GM12891 (cell line): ENCODE results near the gene ZC3H13.

ENCODE experiments used
- DNase-seq: peaks from one replicate; pipeline ENCODE4 v3.0.0; 2011; ENCODE audit warnings: low spot score; ENCODE audit not compliant: insufficient read length
- FAIRE-seq: peaks from 2 replicates; lab custom pipeline; 2011; peaks lifted over from hg19 to GRCh38; lab: Jason Lieb, UNC
- PAX5 ChIP-seq: IDR thresholded peaks from 2 replicates; pipeline ENCODE4 v1.6.1; 2011; ENCODE audit warnings: low read length, moderate library complexity, mild to moderate bottlenecking; ENCODE audit not compliant: insufficient read depth, severe bottlenecking
- POLR2A ChIP-seq: IDR thresholded peaks from 2 replicates; pipeline ENCODE4 v1.6.1; 2011; ENCODE audit warnings: low read depth, low read length, control low read depth
- POLR2AphosphoS5 ChIP-seq: IDR thresholded peaks from 2 replicates; pipeline ENCODE4 v1.6.1; 2011; ENCODE audit warnings: low read depth, low read length, control low read depth
- POU2F2 ChIP-seq: IDR thresholded peaks from 2 replicates; pipeline ENCODE4 v1.6.1; 2011; ENCODE audit warnings: low read depth, mild to moderate bottlenecking, control low read depth, low read length, moderate library complexity
- SPI1 ChIP-seq: IDR thresholded peaks from 2 replicates; pipeline ENCODE4 v1.6.1; 2011; ENCODE audit warnings: low read depth, low read length, control low read depth
- TAF1 ChIP-seq: IDR thresholded peaks from 2 replicates; pipeline ENCODE4 v1.6.1; 2011; ENCODE audit warnings: low read depth, low read length, control low read depth

Gene ZC3H13

DNA sequence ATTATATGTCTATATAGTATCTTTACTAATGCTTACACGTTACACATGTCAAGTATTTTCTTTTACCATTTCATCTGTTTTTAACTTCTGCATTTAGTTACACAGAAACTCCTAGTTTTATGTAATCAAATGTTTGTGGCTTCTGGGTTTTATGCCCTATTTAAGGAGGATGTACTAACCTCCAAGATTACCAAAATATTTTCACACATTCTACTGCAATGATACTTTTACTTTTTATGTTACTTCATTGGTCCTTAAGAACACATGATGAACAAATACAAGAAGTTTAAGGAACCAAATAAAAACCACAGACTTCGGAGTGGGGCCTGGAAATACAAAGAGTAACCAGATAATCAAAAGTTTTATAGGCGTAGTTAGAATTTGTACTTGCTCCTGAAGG, 37.2 kb downstream of the ZC3H13 start:
- TF ChIP-seq POLR2A (no peak), PAX5 (no peak), POU2F2 (no peak), SPI1 (no peak), TAF1 (no peak), POLR2AphosphoS5 (no peak)
- FAIRE-seq (no peak), DNase-seq (no peak)

DNA sequence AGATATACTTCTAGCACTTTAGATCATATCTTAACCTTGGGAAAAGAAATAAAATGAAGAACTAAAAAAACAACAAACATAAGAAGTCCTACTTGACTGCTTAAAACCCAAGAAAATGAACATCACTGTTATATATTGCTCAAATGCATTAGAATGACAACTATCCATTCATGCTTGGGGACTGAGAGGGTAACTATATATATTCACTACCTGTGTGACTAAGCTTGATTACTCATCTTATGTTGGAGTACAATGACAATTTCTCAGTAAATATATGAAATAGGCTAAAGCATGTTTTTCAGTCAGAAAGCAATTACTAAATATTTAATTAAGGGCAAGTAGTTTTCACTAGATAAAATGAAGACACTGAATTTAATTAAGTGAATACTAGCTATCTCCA, 40.1 kb downstream of the ZC3H13 start:
- FAIRE-seq (no peak), DNase-seq (no peak)
- no peak for TF ChIP-seq SPI1
- TF ChIP-seq POU2F2: no peak
- no peak for TF ChIP-seq TAF1
- no peak for TF ChIP-seq POLR2AphosphoS5
- no peak for TF ChIP-seq POLR2A
- no peak for TF ChIP-seq PAX5

DNA sequence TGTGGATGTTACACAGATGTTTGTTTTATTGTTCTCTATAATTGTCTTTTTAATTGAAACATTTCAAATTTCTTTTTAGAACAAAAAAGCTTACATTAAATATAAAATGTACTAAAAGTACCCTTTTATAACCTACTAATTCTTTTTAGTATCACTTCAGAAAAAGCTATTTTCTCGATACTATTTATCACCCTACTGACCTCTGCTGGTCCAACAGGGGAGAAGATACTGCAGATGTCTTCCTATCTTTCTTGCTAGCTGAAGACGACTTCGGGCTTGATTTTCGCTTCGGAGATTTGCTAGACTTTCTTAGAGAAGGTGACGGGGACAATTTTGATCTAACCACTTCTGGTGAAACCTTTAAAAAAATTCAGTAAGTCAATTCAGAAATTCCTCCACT, 42.4 kb downstream of the ZC3H13 start:
- FAIRE-seq (no peak), DNase-seq (no peak)
- TF ChIP-seq PAX5 (no peak), SPI1 (no peak), POU2F2 (no peak), POLR2A (no peak), POLR2AphosphoS5 (no peak), TAF1 (no peak)

DNA sequence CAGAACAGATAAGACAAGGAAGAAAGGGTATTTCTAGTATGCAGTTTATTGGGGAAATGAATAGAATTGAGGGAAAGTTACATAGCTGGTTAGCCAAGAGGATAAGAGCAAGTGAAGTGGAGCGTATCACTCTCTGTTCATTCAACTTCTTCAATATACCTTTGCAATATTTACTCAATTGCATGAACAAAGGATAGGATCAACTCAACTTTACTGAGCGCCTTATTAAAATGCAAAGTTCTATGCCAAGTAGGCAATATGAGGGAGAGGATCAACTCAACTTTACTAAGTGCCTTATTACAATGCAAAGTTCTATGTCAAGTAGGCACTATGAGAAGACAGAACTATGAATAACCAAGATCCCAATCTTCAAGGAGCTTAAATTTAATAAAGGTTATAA, 43.9 kb downstream of the ZC3H13 start:
- FAIRE-seq: peak; percentile 5
- TF ChIP-seq TAF1 (no peak), POLR2AphosphoS5 (no peak), PAX5 (no peak), POLR2A (no peak), SPI1 (no peak), POU2F2 (no peak)
- DNase-seq: no peak

DNA sequence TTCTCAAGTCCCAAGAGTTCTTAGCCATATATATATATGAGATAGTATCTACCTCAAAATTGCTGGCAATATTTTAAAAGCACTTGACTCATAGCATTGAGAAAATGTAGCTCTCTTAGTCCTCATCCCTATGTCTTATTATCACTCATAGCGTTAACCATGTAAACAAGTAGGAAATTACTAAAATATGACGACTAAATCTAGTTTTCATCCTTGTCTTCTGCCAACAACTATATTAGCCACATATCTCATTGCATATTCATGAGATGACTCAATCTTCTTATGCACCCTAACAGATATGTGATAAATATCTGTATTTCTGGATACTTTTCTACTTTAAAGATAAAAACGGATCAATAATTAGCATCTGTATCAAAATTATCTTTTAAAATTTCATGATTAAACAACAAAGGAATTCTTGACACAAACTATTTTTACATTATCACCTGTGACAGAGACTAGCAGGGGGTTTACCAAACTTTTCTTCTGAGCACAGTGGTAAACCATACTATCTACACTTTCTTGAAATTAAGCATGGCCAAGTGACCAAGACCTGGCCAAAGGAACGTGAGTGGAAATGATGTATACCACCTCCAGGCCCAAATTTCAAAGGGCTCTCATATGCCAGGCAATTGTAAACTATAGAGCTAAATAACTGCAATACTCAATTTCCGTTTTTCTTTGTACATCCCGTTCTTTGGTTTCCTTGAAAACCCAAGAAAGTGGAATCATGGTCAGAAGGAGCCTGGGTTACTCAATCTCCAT, 45.7 kb downstream of the ZC3H13 start:
- FAIRE-seq: no peak
- DNase-seq: no peak
- TF ChIP-seq PAX5: no peak
- no peak for TF ChIP-seq POLR2A
- no peak for TF ChIP-seq SPI1
- TF ChIP-seq TAF1: no peak
- no peak for TF ChIP-seq POU2F2
- no peak for TF ChIP-seq POLR2AphosphoS5

DNA sequence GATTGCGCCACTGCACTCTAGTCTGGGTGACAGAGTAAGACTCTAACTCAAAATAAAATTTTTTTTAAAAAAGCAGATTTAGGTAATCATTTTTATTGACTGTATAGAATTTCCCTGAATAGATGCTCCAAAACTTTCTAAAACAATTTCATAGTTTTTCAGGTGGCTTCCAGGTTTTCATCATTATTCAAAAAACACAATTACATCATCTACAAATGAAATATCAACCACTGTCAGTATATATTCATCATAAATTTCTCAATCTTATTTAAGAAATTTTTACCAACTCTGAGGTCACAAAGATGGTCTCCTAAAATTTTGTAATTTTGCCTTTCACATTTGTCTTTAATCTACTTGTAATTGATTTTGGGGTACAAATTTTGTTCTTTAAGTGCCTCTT, 48.1 kb downstream of the ZC3H13 start:
- no peak for DNase-seq
- TF ChIP-seq PAX5: no peak
- no peak for TF ChIP-seq POLR2AphosphoS5
- TF ChIP-seq POLR2A: no peak
- TF ChIP-seq TAF1: no peak
- TF ChIP-seq SPI1: no peak
- TF ChIP-seq POU2F2: no peak
- FAIRE-seq: no peak

DNA sequence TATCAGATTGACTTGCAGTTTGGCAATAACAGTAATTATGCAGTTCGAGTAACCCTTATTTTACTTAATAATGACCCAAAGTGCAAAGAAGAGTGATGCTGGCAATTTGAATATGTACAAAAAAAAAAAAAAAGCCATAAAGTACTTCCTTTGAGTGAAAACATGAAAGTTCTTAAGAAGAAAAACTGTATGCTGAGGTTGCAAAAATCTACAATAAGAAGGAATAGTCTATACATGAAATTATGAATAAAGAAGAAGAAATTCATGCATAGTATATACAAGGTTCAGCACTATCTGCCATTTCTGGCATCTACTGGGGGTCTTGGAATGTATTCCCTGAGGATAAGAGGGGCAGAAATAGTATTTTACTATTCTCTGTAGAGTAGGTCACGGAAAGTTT, 55.9 kb downstream of the ZC3H13 start:
- no peak for TF ChIP-seq POLR2AphosphoS5
- TF ChIP-seq SPI1: no peak
- no peak for TF ChIP-seq POLR2A
- no peak for TF ChIP-seq POU2F2
- no peak for TF ChIP-seq PAX5
- TF ChIP-seq TAF1: no peak
- DNase-seq: no peak
- no peak for FAIRE-seq

DNA sequence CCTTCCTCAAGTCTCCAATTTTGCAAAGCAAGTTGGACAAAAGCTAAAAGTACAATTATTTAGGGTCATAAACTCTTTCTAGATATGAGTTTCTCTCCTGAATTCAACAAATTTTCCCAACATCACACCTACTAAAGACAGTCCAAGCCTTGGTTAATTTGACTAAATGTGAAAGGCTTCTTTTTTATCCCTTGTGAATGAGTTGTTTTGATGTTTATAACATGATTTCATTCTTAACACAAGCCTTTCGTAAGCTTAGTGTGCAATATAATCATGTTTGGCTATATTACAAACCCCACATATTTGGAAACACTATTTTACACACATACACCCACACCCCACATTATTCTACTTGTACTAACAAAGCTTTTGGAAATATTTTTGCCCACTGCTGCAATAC, 57.3 kb downstream of the ZC3H13 start:
- TF ChIP-seq SPI1 (no peak), POLR2AphosphoS5 (no peak), PAX5 (no peak), POLR2A (no peak), POU2F2 (no peak), TAF1 (no peak)
- no peak for FAIRE-seq
- DNase-seq: no peak

DNA sequence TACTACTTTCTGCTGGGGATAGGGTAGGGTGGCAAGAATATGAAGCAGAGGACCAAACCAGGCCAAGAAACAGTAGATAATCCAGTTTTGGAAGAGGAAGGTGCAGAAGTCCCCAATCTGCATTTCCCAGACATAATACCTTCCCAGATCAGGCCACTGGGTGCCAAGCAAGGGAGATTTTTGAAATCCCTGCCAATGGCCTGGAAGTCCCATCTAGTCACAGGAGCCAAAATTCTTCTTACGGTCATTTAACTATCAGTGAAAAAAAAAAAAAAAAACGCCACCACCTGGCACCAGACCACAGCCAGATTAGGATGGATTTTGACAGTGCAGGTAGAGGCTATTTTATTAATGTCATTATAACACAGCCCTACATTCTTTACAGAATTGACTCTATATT, 57.8 kb downstream of the ZC3H13 start:
- FAIRE-seq (no peak), DNase-seq (no peak)
- TF ChIP-seq POU2F2: no peak
- no peak for TF ChIP-seq POLR2A
- no peak for TF ChIP-seq TAF1
- no peak for TF ChIP-seq POLR2AphosphoS5
- no peak for TF ChIP-seq SPI1
- no peak for TF ChIP-seq PAX5
